Karpas-422 (cell line): ENCODE measurements around the gene TMEM163. TPM values are rescaled to one million over a fixed set of nuclear protein-coding genes. Genes with fewer than 3 reads are reported as not detected.

Experiments
- DNase-seq: peaks from one replicate; pipeline ENCODE4 v3.0.0-alpha.2; 2015
- H2AFZ ChIP-seq: fragments of 200-600 bp; sonication (generic); 2 replicates; pipeline ENCODE4 v1.6.1; 2014; ENCODE audit warnings: antibody characterized with exemption, low read length, mixed read lengths
- H3K27ac ChIP-seq: fragments of 200-600 bp; sonication (generic); 2 replicates; pipeline ENCODE4 v1.5.1; 2014; ENCODE audit warnings: mild to moderate bottlenecking, low read length, moderate library complexity
- H3K27me3 ChIP-seq: fragments of 200-600 bp; sonication (generic); 2 replicates; pipeline ENCODE4 v1.6.1; 2014; ENCODE audit warnings: low read length, mixed read lengths
- H3K36me3 ChIP-seq: fragments of 200-600 bp; sonication (generic); 2 replicates; pipeline ENCODE4 v1.6.1; 2014; ENCODE audit warnings: low read length, mixed read lengths; ENCODE audit not compliant: insufficient read depth
- H3K4me1 ChIP-seq: fragments of 200-600 bp; sonication (generic); 2 replicates; pipeline ENCODE4 v1.6.1; 2014; ENCODE audit warnings: mild to moderate bottlenecking, low read length, mixed read lengths
- H3K4me2 ChIP-seq: fragments of 200-600 bp; sonication (generic); 2 replicates; pipeline ENCODE4 v1.6.1; 2014; ENCODE audit warnings: low read length, low read depth, mild to moderate bottlenecking; ENCODE audit not compliant: poor library complexity, severe bottlenecking
- H3K4me3 ChIP-seq: fragments of 200-600 bp; sonication (generic); 2 replicates; pipeline ENCODE4 v1.5.1; 2014; ENCODE audit warnings: mild to moderate bottlenecking, antibody characterized with exemption, low read length, mixed read lengths
- H3K79me2 ChIP-seq: fragments of 200-600 bp; sonication (generic); 2 replicates; pipeline ENCODE4 v1.6.1; 2014; ENCODE audit warnings: mild to moderate bottlenecking, low read length, mixed read lengths
- H3K9ac ChIP-seq: fragments of 200-600 bp; sonication (generic); 2 replicates; pipeline ENCODE4 v1.6.0; 2014; ENCODE audit warnings: low read length
- H3K9me2 ChIP-seq: fragments of 200-600 bp; sonication (generic), shearing (Covaris generic); replicated peaks from 2 replicates; pipeline ENCODE4 v1.6.0; 2014; ENCODE audit warnings: mild to moderate bottlenecking, low read length, moderate library complexity; ENCODE audit not compliant: insufficient read depth
- H3K9me3 ChIP-seq: fragments of 300-700, 200-600 bp; sonication (generic); 2 replicates; pipeline ENCODE4 v1.6.1; 2014; ENCODE audit warnings: low read length, mixed read lengths
- H4K20me1 ChIP-seq: fragments of 200-600 bp; sonication (generic); 2 replicates; pipeline ENCODE4 v1.6.1; 2014; ENCODE audit warnings: mild to moderate bottlenecking, antibody characterized with exemption, low read length, low read depth; ENCODE audit not compliant: insufficient read depth
- total RNA-seq: library from RNA; depleted of rRNA; stranded (reverse); fragments of >200 nt; shearing (Covaris generic); gene quantifications from 2 replicates; pipeline ENCODE4 v1.2.3, GENCODE V29; 2014; ENCODE audit warnings: low replicate concordance

TMEM163 gene
- total RNA-seq, 1 experiment from 2014 or later, result 4.7 TPM

- no peak overlapping the region for H3K4me2 ChIP-seq
- H3K36me3 ChIP-seq, result no peaks in the 10 kb centered on the region
- no peak for DNase-seq
- H3K9me3 ChIP-seq, result no peaks in the 10 kb centered on the region
- H3K4me3 ChIP-seq, result no peak overlapping the region
- no peaks in the 10 kb centered on the region for H3K4me1 ChIP-seq
- no peaks in the 10 kb centered on the region for H3K9me2 ChIP-seq
- H4K20me1 ChIP-seq, result no peaks in the 10 kb centered on the region
- H3K9ac ChIP-seq, result no peak overlapping the region
- H3K27me3 ChIP-seq, result no peaks in the 10 kb centered on the region
- H2AFZ ChIP-seq, result no peak overlapping the region
- H3K27ac ChIP-seq, result no peak overlapping the region
- no peaks in the 10 kb centered on the region for H3K79me2 ChIP-seq
Observed at GRCh38 chr2:134470561-134471168, 248.1 kb downstream of the TMEM163 start.

DNA sequence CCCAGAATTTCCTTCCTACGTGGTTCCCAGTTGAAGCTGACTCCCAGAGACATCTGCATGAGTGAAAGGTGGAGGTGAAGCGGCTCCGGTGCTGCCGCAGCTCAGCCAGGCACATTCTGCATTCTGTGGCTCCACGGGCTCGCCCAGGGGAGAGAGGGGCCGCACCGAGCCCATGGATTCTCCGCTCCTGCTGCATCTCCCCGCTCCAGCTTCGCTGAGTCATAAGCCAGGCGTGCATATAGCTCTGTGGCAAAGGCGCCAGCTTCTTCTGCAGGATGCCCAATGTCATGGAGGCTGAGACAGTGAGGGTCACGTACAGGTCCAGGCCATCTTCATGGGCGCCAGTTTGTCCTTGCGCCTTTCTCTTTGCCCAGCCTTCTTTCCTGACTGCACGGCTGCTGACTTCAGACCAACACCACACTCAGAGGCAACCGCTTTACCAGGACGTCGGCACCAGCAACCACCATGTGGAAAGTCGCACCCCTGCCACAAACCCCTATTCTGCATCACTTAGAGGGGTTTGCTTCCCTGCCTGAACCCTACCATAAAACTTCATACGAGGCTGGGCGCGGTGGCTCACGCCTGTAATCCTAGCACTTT lies 249.2 kb downstream of the TMEM163 start:
- Histone ChIP-seq H3K36me3 (no peaks in the 10 kb centered on the region), H3K9me3 (no peaks in the 10 kb centered on the region), H3K27ac (no peak overlapping the region), H3K4me3 (no peak overlapping the region), H3K9me2 (no peaks in the 10 kb centered on the region), H4K20me1 (no peaks in the 10 kb centered on the region), H3K4me2 (no peak overlapping the region), H3K4me1 (no peaks in the 10 kb centered on the region), H3K9ac (no peak overlapping the region), H3K27me3 (no peaks in the 10 kb centered on the region), H2AFZ (no peak overlapping the region), H3K79me2 (no peaks in the 10 kb centered on the region)
- no peak for DNase-seq

- H3K4me3 ChIP-seq, result no peak overlapping the region
- no peak overlapping the region for H3K27ac ChIP-seq
- H2AFZ ChIP-seq, result no peak overlapping the region
- H3K9me3 ChIP-seq, result no peaks in the 10 kb centered on the region
- H3K9me2 ChIP-seq, result no peaks in the 10 kb centered on the region
- H3K36me3 ChIP-seq, result no peaks in the 10 kb centered on the region
- H3K9ac ChIP-seq, result no peak overlapping the region
- no peak for DNase-seq
- H3K27me3 ChIP-seq, result no peaks in the 10 kb centered on the region
- H3K4me2 ChIP-seq, result no peak overlapping the region
- no peaks in the 10 kb centered on the region for H3K4me1 ChIP-seq
- H3K79me2 ChIP-seq, result no peaks in the 10 kb centered on the region
- H4K20me1 ChIP-seq, result no peaks in the 10 kb centered on the region
Observed at GRCh38 chr2:134468776-134469175, 250.0 kb downstream of the TMEM163 start.

GRCh38 chr2:134468164-134468563 lies 250.6 kb downstream of the TMEM163 start:
- H3K9me3 ChIP-seq, result no peaks in the 10 kb centered on the region
- no peak for DNase-seq
- H2AFZ ChIP-seq, result no peak overlapping the region

GRCh38 chr2:134466141-134466540 lies 252.7 kb downstream of the TMEM163 start:
- Histone ChIP-seq H3K9me3 (no peaks in the 10 kb centered on the region), H3K27me3 (no peaks in the 10 kb centered on the region), H3K4me2 (no peak overlapping the region), H2AFZ (no peak overlapping the region), H3K9me2 (no peaks in the 10 kb centered on the region), H3K4me3 (no peak overlapping the region), H3K36me3 (no peaks in the 10 kb centered on the region), H3K27ac (no peak overlapping the region), H3K79me2 (no peaks in the 10 kb centered on the region), H3K9ac (no peak overlapping the region), H3K4me1 (no peaks in the 10 kb centered on the region), H4K20me1 (0 out of 2 replicates have a peak, but pooled peaks cover 2% of the 10 kb centered on the region)
- DNase-seq, result peak; percentile 70

More at GRCh38 chr2:134468164-134468563, 250.6 kb downstream of the TMEM163 start:
- Histone ChIP-seq H3K27me3 (no peaks in the 10 kb centered on the region), H3K9ac (no peak overlapping the region), H4K20me1 (no peaks in the 10 kb centered on the region), H3K4me3 (no peak overlapping the region), H3K4me2 (no peak overlapping the region), H3K36me3 (no peaks in the 10 kb centered on the region), H3K79me2 (no peaks in the 10 kb centered on the region), H3K9me2 (no peaks in the 10 kb centered on the region), H3K4me1 (no peaks in the 10 kb centered on the region), H3K27ac (no peak overlapping the region)

GRCh38 chr2:134465228-134466105 lies 253.3 kb downstream of the TMEM163 start:
- H3K4me2 ChIP-seq, result no peak overlapping the region
- no peaks in the 10 kb centered on the region for H3K36me3 ChIP-seq
- no peaks in the 10 kb centered on the region for H3K79me2 ChIP-seq
- no peak overlapping the region for H2AFZ ChIP-seq
- no peaks in the 10 kb centered on the region for H3K9me2 ChIP-seq
- H3K27me3 ChIP-seq, result no peaks in the 10 kb centered on the region
- peaks cover 6% of the 10 kb centered on the region; the same call in 1 of the 2 replicates for H4K20me1 ChIP-seq
- H3K27ac ChIP-seq, result no peak overlapping the region
- no peaks in the 10 kb centered on the region; the same call in 1 of the 2 replicates for H3K4me1 ChIP-seq
- no peak overlapping the region for H3K9ac ChIP-seq
- DNase-seq, result no peak
- no peak overlapping the region for H3K4me3 ChIP-seq
- H3K9me3 ChIP-seq, result no peaks in the 10 kb centered on the region

GRCh38 chr2:134463699-134464022 lies 255.1 kb downstream of the TMEM163 start:
- DNase-seq, result no peak
- Histone ChIP-seq H3K27ac (no peak overlapping the region), H3K36me3 (no peaks in the 10 kb centered on the region), H2AFZ (no peak overlapping the region), H3K9me3 (no peaks in the 10 kb centered on the region), H3K79me2 (no peaks in the 10 kb centered on the region), H3K9me2 (no peaks in the 10 kb centered on the region), H3K9ac (no peak overlapping the region), H3K4me2 (no peak overlapping the region), H3K27me3 (no peaks in the 10 kb centered on the region), H3K4me1 (no peaks in the 10 kb centered on the region; the same call in 1 of the 2 replicates), H3K4me3 (no peak overlapping the region), H4K20me1 (peaks cover 6% of the 10 kb centered on the region; the same call in 1 of the 2 replicates)
